ENCODE results near the gene CHST9.
"Not testable (repeated sequence)": the region's sequence is repeated elsewhere in the genome, so short reads cannot be mapped to it uniquely, and the experiment has no call there.

Gene CHST9

DNA sequence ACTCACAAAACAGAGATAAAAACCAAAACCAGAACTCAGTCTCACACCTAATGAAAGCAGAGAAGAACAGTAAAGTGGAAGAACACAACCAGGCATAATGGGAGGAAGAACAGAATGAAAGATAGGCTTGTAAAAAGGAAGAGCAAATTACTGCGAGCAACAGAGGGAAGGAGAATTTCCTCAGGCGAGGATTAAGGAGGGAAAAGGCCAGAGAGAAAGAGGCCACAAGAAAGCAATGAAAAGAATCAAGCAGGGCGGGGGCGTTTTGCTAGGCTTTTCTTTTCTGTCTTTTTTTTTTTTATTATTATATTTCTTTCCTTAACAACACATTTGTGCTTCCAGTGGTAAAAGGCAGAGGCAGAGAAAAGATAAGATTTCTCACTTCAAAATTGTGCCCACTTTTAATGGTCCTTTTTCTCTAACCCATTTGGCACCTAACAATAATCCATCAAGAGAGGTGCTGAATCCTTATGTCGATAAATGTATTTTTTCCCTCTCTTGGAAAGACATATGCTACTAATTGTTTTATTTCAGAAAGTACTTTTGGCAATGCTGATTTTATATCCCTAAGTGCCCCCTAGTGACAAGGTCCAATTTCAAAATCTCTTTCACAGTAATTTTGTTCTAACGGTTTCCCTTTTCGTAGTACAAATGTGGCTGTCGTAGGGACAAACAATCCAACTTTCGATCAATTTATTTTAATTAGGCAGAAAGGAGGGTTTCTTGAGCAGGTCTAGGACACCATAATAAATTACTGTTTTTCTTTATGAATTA, 180.9 kb downstream of the CHST9 start:
- no peak for DNase-seq (ENCODE audit: low spot score)

DNA sequence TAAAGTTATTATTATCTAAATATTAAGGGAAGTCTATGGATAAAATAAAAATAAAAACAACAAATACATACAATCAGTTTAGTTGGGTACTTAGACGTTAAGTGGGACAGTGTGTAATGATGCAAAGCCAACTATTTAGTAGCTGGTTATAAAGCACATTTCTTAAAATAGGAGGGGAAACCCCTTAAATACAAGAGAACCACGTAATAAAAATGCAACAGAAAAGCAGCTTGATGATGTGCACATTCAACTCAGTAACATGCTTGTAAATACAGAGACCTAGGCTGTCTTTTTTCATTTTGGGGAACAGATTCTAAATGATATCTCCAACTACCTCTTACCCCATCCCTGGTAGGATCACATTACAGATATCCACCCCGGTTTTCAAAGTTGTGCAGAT, 185.3 kb downstream of the CHST9 start:
- no peak for DNase-seq (ENCODE audit: low spot score)

DNA sequence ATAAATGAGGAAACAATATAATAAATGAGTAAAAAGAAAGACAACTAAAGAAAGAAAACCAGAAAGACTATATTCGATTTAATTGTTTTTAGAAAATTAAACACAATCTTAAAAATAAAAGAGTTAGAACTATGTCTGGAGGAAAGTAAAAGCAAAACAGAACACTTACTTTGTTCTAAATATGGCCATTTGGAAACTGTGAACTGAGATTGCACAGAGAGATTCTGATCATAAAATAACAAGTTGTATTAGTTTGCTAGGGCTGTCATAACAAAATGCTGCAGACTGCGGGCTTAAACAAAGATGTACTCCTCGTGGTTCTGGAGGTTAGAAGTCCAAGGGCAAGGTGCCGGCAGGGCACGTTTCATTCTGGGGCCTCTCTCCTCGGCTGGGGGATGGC, 191.5 kb downstream of the CHST9 start:
- DNase-seq (ENCODE audit: low spot score): no peak

DNA sequence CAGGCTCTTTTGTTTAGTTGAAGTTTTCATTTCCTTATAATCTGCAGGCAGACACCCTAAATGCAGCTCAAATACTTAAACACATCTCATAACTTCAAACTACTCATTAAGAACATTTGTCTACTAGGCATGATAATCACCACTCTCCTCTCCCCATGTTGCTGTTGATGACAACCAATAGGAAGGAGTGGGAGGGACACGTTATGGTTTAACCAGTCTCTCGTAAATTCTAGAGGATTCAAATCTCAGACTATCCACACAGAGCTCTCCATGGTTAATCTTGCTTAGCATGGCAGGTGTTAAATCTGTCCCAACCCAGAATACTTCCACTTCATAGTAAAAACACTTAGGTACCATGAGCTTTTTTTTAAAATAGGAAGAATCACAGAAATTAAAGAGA, 192.2 kb downstream of the CHST9 start:
- no peak for DNase-seq (ENCODE audit: low spot score)

DNA sequence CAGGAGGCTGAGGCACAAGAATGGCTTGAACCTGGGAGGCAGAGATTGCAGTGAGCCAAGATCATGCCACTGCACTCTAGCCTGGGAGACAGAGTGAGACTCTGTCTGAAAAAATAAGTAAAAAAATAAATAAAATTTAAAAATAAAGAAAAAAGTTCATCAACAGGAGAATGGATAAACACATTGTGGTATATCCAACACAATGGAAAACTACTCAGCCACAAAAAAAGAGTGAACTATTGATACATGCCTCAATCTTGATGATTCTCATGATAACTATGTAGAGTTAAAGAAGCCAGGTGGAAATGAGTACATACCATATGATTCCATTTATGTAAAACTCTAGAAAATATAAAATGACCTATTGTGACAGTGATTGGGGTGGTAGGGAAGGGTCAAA, 195.3 kb downstream of the CHST9 start:
- DNase-seq (ENCODE audit: low spot score): no peak

DNA sequence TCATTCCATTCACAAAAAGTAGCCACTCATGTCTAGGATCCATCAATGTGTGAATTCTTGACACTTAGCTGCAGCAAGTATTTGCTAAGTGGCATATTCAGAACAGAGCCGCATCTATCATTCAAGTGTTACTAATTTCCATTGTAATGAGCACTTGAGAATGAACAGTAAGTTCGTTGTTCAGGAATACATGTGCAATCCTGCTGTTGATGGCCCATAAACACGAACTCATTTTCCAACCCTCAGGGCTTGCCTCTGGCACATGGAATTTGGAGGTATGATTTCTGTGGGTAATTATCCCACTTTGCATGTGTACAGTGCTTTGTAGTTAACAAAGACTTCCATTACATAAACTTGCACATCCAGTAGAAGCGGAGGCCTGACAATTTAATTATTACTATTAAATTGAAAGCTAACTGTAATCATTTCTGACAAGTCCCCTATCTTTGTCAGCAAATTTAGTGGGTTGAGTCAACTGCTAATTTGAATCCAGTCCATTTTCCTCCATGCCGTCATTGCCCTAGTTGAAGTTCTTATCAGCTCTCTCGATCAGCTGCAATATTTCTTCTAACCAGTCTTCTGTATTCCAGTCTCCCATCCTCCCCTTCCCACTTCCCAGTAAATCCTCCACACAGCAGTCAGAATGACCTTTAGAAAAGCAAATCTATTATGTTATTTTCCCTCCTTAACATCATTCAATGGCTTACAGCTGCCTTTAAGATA, 203.6 kb downstream of the CHST9 start:
- no peak for DNase-seq (ENCODE audit: low spot score)

DNA sequence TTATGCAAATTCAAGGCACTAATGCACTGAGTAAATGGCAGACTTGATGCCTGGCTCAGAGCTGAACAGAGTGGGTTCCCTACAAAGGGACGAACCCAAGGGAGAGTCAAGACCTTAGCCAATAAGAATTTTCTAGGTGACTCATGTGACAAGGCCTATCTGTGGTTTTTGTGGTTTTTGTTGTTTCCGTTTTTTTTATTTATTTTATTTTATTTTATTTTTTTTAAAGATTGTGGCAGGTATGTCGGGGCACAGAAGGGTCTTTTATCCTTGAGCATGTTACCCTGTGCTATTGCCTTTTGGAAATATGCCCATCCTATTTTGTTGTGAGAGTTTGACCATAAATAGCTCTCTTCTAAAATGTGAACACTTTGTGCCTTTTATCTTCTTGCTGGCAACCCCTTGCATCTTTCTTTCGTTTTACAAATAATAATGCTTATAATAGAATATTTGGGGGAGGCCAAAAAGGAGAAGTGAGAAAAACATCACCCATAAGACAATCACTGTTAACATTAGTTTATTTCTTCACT, 206.2 kb downstream of the CHST9 start:
- no peak for DNase-seq (ENCODE audit: low spot score)

DNA sequence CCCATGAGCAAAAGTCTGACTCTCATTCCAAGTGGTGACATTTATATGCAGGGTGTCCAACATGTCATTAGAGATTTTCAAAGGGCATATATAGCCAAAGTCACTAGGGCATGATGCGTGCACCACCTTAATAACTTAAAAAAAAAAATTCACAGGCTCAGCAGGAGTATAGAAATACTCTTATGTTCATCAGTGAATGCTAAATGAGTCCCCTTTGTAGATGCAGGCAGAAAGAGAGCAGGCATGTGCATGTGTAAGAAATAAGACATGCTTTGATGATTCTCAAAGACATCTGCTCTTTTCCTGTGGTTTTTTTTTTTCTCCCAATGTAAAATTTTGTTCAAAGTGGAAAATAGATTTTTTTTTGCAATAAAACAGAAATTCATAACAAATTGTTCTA, 207.3 kb downstream of the CHST9 start:
- DNase-seq (ENCODE audit: low spot score): no peak

DNA sequence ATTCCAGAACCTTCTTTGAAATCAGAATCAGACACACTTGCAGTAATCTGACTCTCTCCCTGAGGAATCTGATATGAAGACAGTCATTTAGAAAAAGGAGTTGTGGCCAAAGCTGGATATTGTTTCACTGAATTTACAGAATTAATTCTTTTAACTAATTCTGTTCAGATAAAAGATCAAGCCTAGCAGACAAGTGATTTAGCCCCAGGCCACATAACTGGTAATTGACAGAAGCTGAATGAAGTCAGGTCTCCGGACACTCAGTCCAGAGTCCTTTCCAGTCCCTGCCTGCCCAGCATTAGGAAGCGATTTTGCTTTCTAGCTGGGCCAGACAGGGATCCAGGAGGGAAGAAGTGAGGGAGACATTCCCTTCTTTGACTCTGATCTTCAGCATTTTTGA, 208.9 kb downstream of the CHST9 start:
- DNase-seq (ENCODE audit: low spot score): no peak

DNA sequence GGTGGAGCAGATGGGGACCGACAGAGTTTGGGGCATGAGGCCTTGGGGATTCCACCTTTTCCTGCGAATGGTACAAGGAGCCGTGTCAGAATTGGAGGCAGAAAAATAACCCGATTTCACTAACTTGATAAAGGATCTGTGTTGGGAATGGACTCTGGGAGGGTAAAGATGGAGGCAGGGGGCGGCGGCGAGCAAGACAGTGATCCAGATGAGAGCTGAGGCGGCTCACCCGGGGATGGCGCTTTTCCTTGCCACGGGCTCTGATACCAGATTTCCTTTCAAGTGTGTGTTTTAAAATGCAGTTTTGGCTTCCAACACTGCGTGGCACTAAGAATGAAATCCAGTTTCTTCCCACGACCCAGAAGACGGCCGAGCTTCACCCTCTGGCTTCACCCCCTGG, 212.6 kb downstream of the CHST9 start:
- DNase-seq (ENCODE audit: low spot score): not testable (repeated sequence)

DNA sequence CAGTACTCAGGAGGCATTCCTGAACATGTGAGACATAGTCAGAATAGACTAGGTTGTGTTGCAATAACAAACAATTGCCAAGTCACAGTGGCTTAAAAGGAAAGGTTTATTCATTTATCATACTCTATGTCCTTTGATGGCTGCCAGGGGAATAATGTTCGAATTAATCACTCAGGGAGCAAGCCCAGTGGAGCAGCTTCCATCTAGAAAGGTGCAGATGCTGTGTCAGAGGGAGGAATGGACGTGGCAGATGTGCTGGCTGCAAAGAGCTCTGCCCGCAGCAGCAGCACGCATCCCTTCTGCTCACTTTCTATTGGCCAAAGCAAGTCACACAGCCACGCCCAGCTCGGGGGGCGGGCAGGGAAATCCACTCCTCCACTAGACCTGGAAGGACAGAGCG, 213.7 kb downstream of the CHST9 start:
- no peak for DNase-seq (ENCODE audit: low spot score)

DNA sequence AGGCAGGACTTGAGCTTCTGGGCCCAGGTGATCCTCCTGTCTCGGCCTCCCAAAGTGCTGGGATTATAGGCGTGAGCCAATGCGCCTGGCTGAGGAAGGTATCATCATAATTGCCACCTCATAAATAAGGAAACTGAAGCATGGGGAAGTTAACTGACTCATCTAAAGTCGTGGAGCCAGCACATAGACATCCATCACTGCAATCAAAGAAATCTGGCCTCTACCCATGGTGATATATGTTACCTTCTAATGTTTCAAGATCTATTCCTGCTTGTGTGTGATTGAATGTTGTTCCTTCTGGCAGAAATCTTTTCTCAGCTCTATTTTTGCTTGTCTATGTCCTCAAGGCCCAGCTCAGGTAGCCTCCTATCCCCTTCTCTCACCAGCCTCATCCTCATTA, 214.5 kb downstream of the CHST9 start:
- no peak for DNase-seq (ENCODE audit: low spot score)

DNA sequence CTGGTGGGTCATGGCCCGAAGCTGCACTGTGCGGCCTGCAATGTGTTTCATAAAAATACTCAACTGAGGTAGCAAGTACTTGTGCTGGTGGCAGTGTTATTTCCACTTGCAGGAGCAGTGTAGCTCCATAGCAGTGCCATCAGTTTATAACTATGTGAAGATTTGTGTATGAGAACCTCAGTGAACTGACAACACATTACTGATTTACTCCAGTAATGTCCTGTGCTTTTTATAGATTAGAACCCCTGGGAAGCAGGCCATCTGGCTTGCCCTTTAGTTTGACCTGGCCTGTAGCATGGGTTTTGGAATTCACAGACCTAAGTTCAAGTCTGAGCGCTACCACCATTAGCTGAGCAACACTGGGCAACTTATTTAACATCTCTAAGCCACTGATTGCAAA, 219.9 kb downstream of the CHST9 start:
- DNase-seq (ENCODE audit: low spot score): no peak

DNA sequence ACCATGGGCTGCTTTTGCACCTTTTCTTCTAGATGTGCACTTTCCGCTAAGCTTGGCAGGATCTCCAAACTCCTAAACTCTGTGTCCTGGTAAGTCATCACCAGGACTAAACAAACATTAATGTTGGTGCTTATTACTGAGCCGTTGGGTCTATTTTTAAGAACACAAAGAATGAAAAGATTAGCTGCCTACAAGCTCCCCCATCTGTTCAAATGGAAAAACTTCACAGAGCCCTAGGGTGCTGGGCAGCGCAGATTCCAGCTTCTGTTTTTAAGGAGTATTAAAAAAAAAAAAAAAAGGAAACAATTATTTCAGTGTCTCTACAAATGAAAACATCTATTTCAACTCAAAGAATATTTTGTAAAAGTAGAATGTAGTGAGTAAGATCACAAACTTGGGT, 221.8 kb downstream of the CHST9 start:
- no peak for DNase-seq (ENCODE audit: low spot score)

DNA sequence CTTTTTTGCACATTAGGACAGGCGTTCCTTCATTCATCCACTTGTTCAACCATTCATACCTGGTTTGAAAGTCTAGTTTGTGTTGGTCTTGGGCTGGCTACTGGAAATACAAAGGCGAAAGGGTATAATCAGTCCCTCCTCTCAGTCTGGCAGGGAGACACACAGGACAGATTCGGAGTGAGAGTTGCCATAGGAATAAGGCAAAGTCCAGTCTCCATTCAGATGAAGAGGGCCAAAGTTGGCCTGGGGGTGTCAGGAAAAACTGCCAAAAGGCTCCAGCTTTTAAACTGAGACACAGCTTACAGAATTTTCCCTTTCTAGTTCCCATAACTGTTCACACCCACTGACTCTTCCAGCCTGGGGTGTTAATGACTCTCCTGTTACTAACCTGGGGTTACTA, 223.3 kb downstream of the CHST9 start:
- DNase-seq (ENCODE audit: low spot score): no peak

DNA sequence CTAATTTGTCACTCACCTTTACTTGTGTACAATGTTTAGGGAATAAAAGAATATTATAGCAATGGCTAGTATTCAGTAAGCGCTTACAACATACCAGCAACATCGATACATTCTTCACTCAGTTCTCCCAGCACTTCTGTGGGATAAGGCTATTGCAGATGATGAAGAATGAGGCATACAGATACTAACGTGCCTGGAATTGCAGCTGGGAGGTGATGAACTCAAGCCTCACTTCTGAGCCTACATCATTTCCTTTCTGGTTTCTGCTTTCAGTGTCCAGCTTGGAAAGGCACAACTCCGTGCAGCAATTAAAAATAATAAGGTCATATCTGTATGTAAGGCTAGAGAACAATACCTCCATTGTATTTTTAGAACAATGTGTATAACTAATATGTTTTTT, 224.2 kb downstream of the CHST9 start:
- DNase-seq (ENCODE audit: low spot score): no peak

DNA sequence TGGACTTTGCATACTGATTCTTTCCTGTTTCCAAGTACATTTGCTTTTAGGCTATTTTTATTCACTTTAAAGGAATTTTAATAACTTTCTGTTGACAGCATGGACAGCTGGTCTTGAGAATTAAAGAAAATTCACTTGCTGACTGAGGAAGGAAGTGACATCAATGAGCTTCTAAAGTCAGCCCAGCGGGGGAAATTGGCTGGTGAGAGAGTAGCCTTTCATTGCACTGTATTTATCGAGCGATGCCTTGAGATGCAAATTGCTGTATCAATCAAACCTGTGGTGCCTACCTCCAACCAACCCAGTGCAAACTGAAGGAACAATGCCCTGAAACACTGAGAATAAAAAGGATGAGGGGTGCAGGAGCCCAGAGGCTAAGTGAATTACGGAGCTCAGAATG, 228.2 kb downstream of the CHST9 start:
- no peak for DNase-seq (ENCODE audit: low spot score)

DNA sequence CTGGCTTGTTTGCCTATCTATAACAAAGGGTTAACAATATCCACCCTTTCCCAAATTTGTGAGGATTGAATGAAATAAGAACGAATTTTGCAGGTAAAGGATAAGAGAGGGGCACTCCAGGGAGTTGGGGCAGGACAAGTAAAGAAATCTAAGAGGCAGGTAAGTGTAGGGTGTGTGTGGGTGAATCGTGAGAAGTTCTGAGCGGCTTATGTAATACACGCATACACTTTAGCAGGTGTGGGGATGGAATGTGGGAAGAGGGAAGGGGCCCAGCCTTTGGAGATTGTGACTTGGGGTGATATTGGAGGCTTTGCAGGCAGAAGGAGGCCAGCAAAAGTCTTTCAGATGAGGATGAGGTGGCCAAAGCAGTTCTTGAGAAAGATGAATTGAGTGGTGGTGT, 236.4 kb downstream of the CHST9 start:
- no peak for DNase-seq (ENCODE audit: low spot score)

DNA sequence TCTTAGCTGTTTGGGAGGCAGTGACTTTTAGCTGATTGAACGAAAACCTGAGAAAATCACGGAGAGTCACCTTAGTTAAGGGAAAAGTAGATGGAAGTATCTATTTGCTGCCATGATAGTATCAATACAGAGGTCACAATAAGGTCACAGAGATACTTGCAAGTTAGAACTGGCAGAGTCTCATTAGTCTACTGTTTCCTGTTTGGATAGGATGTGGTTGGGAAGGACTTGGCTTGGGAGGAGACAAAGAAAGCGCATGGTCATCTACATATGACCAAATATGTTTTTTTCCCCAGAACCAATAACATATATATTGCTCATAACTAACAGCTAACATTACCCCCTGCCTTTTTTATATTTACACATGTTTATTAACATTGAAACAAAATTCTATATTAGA, 241.2 kb downstream of the CHST9 start:
- DNase-seq (ENCODE audit: low spot score): no peak

DNA sequence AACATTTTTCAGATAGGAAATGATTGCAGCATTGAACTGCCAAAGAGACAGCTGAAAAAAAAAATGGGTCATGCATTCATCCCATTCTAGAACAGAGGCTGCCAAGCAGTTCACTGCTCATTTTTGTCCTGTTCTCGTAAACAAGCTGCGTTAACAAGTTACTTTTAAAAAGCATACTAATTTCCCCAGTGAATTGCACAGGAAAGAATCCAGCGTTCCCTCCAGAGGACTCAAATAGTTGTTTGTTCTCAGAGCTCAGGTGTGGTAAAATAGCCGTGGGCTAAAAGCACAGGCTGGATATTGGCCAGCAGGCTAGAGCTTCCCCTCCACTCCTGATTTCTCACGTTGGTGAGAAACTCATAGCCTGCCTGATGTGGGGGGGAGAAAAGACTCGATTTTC, 243.5 kb downstream of the CHST9 start:
- no peak for DNase-seq (ENCODE audit: low spot score)

DNA sequence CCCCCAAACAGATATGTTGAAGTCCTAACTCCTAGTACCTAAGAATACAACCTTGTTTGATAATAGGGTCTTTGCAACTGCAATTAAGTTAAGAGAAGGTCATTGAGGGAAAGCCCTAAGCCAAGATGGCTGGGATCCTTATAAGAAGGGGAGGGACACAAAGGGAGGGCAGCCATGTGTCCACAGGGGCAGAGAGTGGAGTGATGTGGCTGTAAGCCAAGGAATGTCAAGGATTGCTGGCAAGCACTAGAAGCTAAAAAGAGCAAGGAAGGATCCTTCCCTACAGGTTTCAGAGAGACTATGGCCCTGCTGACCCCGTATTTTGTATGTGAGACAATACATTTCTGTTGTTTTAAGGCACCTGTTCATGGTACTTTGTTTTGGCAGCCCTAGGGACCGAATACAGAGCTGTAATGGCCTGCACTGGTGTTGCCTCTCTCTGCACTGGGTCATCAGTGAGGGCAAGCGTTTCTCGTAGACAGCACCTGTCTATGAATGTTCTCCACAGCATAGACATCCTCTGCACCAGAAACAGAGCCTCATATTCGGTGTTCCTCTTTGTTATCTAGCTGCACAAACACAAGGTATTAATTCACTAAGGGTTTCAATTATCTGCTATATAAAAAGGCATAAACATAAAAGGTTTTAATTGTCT, 244.2 kb downstream of the CHST9 start:
- no peak for DNase-seq (ENCODE audit: low spot score)

DNA sequence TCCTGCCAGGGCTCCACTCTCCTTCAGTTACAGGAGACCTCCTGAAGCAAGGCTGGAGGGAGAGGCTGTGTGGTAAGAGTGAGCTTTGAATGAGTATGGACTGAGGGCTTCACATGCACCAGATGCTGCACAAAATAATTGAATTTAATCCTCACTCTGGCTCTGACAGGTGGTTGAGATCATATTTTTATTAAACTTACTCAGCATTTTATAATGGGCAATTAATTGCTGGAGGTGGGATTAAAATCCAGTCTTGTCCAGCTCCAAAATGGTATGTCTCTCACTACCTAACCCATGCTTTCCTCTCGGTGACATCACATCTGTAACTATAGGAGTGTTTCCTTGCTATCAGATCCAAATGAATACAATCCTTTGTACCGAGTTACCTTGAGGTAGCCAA, 253.4 kb downstream of the CHST9 start:
- DNase-seq (ENCODE audit: low spot score): no peak

DNA sequence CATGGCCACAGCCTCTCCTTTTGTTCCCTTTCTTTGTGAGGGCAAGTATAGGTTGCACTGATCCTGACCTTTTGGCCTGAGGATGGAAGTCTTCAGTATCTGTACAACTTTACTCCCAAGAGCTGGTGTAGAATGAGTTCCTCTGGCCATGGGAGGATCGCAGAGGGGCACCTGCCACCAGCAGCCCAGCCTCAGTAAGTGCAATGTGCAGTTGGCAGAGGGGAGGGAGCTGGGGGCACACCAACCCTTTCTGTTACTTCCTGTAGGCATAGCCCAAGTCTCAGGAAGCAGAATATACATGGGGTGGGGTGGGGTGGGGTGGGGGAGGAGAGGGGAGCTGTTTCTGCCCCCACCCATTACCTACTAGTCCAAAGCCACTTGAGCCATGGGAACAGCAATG, 254.5 kb downstream of the CHST9 start:
- DNase-seq (ENCODE audit: low spot score): no peak

Data from CD4-positive, alpha-beta T cell treated with Interleukin-2 at 100 ng/mL for 4 hours (primary cell).